HG03521 (cell line): ENCODE data around the gene AKT3.

Experiments used
- ATAC-seq: cut with Tn5 transposase; IDR thresholded peaks from one replicate; pipeline ENCODE4 v1.9.1; 2021; ENCODE audit warnings: mild to moderate bottlenecking, moderate library complexity; ENCODE audit not compliant: unreplicated experiment

AKT3 gene

GRCh38 chr1:243471754-243472745 is 378.0 kb downstream of the AKT3 start:
- ATAC-seq, result peak; percentile 67

GRCh38 chr1:243471026-243471685 is 378.9 kb downstream of the AKT3 start:
- no peak for ATAC-seq

- no peak for ATAC-seq
Measured at GRCh38 chr1:243470502-243470901, 379.5 kb downstream of the AKT3 start.

- ATAC-seq, result no peak
Measured at GRCh38 chr1:243469497-243469896, 380.5 kb downstream of the AKT3 start.

DNA sequence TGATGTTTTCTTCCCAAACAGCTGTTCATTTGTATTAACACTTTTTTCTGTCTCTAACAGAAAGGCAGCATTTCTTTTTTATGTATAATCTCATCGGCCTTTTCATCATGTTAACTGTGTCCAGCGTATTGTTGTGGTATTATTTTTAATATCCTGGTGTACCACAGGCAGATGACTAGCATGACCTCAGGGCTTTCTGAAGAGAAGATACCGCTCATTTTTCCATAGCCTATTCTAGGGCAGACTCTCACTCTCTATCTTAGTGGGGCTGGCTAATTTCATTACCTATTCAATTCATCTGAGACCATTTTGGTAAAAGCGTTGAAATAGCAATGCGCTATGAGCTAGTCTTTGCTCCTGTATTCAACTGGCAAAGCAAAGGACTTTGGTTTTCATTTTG is 384.3 kb downstream of the AKT3 start:
- no peak for ATAC-seq

DNA sequence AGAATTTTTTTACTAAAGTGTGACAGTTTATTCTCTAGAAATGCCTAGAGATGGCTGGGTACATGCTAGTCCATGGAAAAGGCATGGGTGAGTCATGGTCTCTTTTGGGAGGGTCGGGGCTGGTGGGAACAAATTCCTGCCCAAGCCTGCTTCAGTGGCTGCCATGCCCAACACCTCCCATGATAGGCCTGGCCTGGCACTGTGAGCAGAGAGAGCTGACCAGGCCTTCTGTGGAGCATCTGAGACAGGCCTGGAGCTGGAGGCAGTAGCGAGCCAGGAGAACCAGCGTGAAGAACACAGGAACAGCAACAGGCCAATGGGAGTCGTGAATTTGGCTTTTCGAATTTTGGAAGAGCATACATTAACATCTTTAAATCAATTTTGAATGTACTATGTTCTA is 385.0 kb downstream of the AKT3 start:
- ATAC-seq, result no peak

- ATAC-seq, result no peak
Measured at GRCh38 chr1:243462929-243463697, 386.9 kb downstream of the AKT3 start.

DNA sequence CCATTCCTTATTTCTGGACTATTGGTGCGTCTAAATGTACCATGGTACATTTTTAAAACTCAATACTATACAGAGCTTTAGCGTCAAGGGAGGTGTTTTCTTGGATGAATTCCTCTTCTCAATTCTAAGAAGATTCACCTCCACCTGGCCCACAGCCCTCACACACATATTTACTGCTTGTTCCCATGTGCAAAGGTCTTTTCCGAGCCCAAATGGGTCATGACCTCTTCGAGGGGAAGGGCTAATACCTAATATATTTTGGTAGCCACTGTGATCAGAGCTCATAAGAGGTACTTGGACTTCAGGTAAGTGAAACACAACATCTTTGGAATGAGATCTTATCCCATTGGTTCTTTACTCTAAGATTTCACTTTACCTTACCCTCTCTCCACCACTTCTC is 388.3 kb downstream of the AKT3 start:
- no peak for ATAC-seq

- no peak for ATAC-seq
Measured at GRCh38 chr1:243459059-243459458, 391.0 kb downstream of the AKT3 start.

DNA sequence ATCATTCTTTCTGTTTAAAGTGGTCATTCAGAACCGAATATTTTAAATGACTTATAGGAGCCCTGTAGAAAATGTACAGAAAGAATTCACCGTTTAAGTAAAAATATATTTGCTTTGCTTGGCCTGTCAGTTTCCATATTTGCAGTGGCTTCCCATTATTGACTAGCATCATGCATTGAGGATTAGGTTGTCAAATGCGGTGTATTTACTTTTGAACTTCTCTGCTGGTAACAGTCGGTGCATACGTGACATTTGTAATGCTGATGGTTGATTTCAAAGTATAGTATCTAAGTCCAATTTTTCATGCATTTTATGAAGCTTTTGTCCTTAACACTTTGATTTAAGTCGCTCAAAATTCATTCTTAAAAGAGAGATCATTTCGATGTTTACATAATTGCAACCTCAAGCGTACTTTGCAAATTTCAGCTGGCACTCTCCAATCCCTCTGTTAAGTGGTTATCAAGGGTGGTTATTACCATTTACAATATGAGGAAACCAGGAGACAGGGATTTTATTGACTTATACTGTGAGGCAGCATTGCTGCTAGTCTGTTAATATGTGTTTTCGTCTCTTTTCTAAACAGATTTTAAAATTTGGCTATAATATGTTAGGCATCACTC is 392.6 kb downstream of the AKT3 start:
- ATAC-seq, result no peak

DNA sequence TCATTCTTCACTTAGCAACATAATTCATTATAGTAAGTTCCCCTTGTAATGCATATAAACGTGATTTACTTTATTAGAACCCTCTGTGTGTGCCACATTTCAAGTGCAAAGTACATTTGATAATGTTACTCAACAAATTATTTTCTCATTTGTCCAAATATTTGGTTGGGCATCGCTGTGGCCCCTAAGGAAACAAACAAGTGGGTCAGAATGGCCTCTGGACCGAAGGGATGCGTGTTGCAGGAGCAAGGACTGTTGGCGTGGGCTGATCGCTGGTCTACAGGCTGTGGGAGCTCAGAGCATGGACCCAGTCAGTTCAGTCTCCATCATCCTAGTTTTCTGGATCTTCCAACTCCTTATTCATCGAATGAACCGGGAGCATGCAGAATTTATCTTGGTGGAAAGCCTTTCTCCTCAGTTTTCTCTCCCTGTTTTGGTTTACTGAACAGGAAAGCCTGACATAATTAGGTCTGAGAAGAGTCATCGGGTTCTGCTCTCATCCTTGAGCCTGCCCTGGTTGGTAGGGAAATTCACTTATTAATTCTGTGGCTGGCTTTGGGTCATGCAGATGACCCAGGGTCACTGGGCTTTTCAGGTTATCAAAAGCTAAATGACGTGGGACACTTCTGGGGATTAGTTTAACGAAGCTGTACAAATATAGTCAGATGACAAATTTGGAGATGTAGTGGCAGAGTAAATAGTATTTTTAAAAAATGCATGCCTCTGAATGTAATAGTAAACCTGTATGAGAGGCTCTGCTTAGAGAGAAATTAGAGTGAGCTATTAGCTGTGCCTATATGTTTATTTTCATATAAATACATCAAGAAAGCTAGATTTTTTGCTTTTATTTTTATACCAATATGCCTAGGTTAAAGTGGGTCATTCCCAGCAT is 394.0 kb downstream of the AKT3 start:
- ATAC-seq, result no peak

- no peak for ATAC-seq
Measured at GRCh38 chr1:243454328-243454997, 395.6 kb downstream of the AKT3 start.

DNA sequence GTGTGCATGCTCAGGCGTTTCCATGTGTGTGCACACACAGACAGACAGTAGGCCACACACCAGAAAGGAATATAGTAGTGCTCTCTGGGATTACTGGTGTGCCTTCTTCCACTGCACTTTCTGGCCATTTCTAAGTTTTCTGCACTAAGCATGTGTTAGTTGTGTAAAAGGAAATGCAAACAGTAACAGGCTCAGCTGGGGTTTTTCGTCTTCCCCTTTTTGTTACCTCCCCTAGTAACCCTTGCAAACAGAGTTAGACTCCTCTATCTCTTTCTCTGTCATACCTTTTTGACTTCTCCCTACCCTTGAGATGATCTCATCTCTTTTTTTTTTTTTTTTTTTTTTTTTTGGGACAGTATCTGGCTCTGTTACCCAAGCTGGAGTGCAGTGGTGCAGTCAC is 398.0 kb downstream of the AKT3 start:
- no peak for ATAC-seq

GRCh38 chr1:243449373-243449772 is 400.7 kb downstream of the AKT3 start:
- no peak for ATAC-seq

GRCh38 chr1:243447844-243448243 is 402.2 kb downstream of the AKT3 start:
- ATAC-seq, result no peak

DNA sequence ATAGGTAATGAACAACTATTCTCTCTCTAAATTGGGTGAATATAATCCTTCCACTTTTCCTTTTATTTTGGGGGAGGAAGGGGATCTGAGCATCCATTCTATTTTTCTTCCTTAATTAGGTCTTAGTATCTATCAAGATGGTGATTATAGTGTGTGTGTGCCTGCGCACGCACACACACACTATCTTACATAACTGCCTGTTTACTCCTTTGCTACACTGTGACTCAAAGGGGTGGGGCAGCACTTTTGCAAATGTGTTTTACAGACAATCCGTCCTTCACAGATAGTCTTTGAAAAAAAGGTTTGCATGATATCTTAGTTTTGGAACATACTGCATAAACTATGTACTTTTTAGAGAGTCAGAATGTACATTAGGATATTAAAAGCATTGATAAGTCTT is 402.7 kb downstream of the AKT3 start:
- no peak for ATAC-seq

DNA sequence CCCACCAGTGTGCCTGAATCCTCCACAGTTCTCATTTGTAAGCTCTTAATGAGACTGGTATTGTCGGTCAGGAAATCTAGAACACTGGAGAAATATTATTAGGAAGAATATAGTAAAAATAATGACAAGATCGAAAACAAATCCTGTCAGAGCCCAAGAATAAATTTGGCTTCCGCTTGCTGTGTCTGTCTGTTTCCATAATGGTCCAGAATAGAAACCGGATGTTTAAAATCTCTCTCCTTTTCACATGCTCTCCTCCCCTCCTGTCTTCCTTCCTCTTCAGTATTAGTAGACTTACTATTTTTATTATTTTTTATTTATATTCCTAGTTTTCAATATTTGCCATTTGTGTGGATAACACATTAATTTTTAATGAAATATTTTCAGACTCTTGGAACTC is 406.5 kb downstream of the AKT3 start:
- no peak for ATAC-seq

- ATAC-seq, result no peak
Measured at GRCh38 chr1:243441601-243442000, 408.4 kb downstream of the AKT3 start.

- no peak for ATAC-seq
Measured at GRCh38 chr1:243440406-243440805, 409.6 kb downstream of the AKT3 start.
